Activated CD4-positive, alpha-beta T cell treated with anti-CD3 and anti-CD28 coated beads, Interleukin-2, amount 50 U/mL, for 24 hours (primary cell): ENCODE measurements around the gene CAV1.
"Not testable (repeated sequence)": the region's sequence is repeated elsewhere in the genome, so short reads cannot be mapped to it uniquely, and the experiment has no call there.

Experiments used
- DNase-seq, 2 donors: peaks; one replicate each; pipeline ENCODE4 v3.0.0-alpha.2; 2020; ENCODE audit warnings: low read depth in 1 of 2, low spot score in 1 of 2

CAV1 gene

DNA sequence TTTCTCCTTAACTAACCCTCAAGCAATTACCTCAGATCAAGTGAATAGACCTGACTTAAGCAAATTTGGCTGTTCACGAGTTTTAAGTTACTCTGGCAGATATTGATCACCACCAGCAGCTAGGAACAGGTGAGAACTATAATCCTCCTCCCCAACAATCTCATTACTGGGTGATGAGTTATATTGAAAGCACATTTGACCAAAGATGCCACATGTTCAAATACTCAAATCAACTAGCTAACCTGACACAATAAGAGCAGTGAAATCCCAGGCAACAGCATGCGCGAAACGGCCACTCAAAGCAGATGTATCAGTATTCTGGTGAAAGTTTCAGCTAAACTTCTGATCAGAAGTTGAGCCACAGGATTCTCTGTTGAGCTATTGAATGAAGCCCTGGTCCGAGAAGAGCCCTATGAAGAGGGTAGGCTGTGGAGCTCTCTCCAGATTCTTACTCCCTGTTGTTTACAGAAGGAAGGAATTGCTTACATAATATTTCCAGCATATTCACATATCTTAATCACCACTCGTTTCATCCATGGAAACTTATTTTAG lies 52.6 kb downstream of the CAV1 start:
- DNase-seq = no peak

DNA sequence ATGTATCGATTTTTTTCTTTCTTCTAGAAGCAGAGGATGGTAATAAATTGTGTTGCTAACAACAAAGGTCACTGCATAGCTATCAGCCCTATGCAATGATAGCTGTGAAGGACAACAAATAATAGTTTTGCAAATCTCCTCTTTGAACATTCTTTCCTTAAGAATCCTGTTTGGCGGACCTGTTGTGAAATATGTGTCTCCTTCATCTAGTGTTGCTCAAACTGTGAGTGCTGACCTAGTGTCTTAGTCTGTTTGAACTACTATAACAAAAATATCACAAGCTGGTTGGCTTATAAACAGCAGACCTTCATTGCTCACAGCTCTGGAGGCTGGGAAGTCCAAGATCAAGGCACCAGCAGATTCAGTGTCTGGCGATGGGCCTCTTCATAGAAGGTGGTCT lies 53.7 kb downstream of the CAV1 start:
- DNase-seq = no peak

DNA sequence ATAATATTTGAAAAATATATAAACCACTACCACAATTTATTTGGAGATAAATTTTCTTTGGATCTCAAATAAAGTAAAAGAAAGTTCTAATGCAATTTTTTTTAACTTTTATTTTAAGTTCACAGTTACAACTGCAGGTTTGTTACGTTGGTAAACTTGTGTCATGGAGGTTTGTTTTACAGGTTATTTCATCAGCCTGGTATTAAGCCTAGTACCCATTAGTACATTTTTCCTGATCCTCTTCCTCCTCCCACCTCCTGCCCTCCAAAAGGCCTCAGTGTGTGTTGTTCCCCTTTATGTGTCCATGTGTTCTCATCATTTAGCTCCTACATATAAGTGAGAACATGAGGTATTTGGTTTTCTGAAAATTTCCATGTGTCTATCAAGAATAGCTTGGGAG lies 54.5 kb downstream of the CAV1 start:
- no peak for DNase-seq

DNA sequence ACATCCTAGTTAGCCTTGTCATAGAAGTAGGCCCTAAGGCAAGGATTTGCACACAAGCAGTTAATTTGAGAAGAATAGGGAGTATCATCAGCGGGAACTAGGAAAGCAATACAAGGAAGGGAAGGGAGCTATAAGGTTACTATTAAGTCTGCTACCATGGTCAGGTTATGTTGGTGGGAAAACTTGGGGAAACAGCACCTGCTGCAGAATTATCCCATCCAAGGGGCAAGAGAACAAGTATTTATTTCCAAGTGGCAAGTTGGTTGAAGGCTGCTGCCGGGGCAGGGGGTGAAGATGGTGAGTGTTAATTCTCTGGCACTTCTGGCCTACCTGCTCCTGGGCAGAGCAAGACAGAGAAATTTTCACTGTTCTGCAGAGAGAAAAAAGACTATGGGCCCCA lies 55.0 kb downstream of the CAV1 start:
- DNase-seq = no peak

GRCh38 chr7:116582164-116582732 lies 57.4 kb downstream of the CAV1 start:
- no peak for DNase-seq

DNA sequence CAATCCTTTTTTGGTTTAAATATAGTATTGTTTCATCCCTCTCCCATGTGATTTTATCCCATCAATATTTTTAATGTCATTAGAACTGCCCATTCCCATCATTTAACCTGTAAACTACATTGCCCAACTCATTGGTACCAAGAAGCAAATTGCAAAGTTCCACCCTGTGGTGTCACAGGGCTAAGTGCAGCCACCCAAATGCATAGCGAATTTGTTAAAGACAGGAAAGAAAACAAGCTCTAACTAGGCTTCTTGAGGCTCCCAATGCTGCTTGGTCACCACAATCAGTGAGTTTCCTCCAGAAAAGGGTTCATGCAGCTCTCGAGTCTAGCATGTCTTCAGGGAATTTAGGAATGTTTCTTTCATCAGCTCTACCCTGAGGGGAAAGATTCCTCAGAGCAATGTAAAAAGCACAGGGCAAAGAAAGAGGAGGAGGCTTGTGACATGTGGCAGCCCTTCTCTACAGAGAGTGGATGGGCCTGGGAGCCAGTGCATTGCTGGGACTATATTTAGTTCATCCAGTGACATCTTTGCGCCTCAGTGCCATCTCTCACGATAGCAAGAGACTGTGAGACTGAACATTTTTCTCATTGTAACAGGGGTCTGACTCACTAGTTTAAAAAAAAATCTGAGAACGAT lies 58.1 kb downstream of the CAV1 start:
- no peak for DNase-seq

DNA sequence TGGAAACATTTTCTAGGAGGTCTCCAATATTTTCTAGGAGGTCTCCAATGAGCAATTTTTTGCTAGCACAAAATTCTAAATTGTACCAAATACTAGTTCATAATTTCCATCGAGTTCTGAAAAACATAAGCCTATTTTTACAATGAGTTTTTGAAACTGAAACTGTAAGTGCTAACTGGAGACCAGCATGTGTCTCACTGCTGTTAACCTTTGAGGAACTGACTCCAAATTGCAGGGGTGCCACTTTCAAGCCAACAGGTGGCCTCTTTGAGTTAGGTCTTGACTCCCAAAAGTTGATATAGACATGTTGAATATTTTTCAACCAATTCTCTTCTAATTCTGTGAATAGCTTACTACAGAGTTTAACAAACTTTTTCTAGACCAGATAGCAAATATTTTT lies 58.8 kb downstream of the CAV1 start:
- DNase-seq = no peak

- no peak for DNase-seq
Measured at GRCh38 chr7:116584721-116585120, 59.9 kb downstream of the CAV1 start.

DNA sequence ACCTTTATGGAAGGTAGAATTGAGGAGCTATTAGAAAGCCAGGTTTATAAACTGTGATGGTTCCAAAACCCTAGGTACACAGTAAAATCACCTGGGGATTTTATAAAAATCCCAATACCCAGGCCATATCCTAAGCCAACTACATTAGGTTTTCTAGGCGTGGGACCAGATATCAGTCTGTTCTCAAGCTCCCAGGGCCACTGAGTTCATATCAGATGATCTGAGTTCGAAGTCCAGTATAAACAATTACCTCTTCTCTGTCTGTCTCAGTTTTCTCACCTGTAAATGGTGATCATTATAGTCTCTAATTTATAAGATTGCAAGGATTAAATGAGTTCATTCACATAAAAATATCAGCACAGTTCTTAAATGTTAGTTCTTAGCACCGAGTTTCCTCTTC lies 60.6 kb downstream of the CAV1 start:
- no peak for DNase-seq

DNA sequence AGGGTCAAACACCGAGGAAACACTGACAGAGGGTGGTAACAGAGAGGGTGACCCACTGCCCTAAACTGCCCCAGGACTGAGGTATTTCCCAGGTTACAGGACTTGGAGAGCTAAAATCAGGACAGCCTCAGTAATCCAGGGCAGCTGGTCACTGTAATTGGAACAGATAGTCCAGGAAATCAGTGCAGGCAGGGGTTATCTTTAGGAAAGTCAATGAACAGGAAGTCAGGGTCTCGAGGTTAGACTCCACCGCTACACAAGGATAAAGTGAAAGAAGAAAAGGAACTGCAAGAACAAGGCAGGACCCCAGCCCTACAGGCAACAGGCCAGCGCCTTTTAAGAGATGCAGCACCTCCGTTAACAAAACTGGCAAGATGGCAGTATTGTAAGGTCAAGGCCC lies 61.1 kb downstream of the CAV1 start:
- no peak for DNase-seq

- not testable (repeated sequence) for DNase-seq
Measured at GRCh38 chr7:116587200-116587599, 62.4 kb downstream of the CAV1 start.

DNA sequence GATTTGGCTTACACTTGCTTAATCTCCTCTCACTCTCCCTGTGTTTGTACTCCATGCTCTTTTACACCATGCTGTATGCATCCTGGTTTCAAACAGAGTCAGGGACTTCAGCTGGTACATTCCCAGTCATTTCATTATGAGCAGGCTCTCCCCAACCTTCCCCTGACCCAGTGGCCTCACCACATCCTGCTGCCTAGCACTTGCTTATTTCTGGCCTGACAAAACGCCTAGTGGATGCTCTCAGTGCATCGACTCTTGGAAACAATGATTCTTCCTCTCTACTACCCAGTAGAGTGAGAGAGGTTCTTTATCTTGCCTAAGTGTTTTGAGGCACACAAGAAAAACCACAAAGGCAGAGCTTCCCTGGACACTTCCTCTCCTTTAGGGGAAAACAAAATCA lies 63.4 kb downstream of the CAV1 start:
- DNase-seq = no peak

DNA sequence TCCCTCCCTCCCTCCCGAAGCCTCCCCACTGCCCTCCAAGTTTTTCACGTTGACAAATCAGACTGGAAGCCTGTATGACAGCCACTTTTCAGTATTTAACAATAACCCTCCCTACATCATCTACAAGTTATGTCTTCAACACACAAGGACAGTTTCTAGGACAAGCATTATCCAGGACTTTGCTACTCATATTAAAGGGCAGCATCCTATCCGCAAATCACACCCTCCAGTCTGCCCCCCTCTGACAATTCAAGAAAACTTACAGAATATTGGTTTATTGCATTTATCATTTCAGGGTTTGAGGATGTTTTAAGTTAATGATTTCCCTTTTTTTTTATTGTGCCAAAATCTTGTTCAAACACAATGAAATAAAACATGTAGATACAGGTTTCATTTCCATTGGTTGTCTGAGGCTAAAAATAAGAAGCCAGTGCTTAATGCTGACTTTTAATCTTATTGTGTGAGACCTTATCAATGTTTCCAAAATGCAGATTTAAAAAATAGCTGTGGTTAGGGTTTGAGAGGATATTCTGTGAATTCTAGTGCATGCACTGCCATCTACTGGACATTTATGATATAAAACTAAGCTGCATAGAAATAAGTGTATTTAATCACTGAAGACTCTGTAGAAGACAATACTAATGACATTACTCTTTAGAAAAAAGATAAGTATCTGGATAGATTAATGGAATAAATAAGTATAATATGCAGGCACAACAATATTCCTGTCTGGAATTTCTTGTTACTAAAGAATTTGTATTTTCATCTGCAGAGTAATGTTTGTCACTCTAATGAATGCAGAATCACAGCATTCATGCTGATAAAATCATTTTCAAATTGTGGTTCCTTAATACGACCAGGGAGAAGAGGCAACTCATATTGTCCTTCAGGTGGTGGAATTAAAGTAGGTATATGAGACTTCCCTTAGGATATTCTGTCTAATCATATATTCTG lies 64.1 kb downstream of the CAV1 start:
- DNase-seq = no peak

DNA sequence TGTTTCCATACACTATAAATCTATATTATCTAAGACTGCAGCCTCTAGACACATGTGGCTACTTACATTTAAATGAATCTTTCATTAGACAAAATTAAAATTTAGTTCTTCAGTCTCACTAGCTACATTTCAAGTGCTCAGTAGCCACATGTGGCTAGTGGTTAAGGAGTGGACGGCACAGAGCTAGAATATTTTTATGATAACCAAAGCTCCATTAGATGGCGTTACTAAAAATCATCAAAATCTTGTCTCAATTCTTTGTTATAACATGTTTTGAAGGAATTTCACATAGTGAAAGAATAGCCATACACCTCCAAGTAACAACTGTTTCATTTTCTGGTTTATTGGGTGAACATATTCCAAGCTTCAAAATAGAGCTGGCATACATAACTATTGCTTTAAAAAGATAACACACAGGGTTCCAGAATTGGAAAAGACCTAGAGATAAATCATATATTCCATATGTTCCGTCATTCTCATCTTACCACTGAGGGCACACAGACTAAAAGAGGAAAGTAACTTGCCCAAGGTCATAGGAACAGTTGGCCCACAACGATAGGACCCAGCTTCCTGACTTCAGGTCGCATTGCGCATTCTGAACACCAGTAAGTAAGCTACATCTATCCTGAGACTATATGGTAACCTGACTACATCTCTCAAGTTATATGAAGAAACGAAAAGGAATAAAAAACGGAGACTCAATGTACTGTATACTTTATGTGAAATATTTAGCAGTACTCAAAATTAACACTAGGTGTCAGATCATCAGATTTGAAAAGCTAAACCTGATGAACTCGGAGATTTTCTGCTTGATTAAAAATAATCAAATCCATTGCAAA lies 66.6 kb downstream of the CAV1 start:
- no peak for DNase-seq

GRCh38 chr7:116592041-116592355 lies 67.2 kb downstream of the CAV1 start:
- DNase-seq = no peak

DNA sequence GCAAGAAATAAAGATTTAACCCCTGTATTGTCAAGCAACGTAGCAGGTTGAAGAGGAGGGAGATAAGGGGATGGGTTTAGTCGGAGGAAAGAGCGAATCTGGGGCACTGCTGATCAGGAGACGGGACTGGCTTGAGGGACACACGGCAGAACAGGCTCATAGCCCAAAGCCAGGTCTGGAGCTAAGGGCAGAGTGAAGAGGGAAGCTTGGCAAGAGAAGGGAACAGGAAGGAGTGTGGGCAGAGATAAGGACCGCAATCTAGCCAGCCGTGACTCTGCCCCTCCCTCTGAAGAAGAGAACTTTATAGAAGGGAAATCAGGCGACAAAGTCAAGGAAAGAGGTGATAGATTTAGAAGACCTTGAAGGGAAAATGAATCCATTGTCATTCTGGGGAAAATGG lies 67.6 kb downstream of the CAV1 start:
- no peak for DNase-seq

DNA sequence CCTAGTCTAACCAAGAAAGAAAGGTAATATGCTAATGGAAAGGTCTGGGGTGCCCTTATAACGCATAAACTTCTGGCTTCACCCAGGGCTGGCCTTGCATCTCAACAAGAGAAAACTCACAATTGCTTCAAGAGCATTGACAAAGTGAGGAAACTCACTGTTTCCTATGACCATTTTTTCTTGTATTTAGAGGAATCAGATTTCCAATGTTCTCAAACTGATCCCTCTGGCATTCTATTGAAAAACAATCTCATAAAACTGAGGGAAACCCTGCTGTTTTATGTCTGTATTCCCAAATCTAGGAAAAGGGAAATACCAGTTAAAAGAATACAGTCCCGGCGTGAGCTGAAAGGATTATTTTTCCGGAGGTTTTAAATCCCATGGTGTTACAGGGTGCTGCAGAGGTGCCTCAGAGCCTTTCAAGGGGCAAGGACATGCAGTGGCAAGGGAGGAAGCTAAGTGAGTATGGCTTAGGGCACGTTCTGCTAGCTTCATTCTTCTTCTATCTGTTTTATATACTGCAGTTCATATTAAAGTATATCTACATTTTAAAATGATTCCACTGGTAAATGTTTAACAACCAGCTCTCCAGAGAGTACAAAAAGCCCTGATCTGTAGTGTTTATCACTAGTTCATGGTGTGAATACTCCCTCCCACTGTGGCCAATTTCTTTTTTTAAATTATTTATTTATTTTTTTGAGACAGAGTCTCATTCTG lies 68.7 kb downstream of the CAV1 start:
- DNase-seq = no peak

GRCh38 chr7:116595063-116595462 lies 70.2 kb downstream of the CAV1 start:
- DNase-seq = no peak

DNA sequence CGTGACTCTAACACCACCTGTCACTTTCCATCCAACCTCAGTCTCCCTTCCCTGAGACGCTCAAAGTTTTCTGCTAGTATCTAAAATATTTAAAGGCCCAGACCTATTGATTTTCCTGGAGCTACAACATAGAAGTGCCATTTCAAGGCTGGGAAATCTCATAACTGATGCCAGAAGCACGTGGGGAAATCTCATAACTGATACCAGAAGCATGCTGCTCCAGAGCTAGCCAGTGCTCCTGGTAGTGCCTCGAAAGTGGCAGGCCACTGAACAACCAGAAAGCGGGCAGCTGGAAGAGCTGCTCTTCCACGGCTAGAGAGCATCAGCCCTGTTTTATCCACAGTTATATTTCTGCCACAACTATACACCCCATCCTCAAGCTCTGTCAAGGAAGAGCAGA lies 72.5 kb downstream of the CAV1 start:
- DNase-seq = no peak

DNA sequence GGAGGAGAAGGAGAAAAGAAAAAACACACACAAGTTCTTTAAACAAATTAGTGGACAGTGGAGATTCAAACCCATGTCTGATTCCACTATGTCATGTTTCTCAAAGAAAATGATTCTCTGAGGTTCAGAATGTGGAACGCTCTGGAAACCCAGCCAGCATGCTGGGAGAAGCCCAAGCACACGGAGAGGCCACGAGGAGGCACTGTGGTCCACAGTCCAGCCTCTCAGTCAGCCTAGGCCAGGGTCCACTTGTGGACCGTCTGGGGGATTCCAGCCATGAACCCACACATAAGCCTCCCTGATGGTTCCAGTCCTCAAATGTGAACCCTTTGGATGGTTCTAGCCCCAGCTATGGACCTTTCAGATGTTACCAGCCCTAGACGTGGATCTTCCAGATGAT lies 73.4 kb downstream of the CAV1 start:
- DNase-seq = no peak

GRCh38 chr7:116598861-116599260 lies 74.0 kb downstream of the CAV1 start:
- DNase-seq = no peak
